ENCODE data around the gene SRGAP1.
"Not testable (repeated sequence)": the region's sequence is repeated elsewhere in the genome, so short reads cannot be mapped to it uniquely, and the experiment has no call there.

The SRGAP1 gene

DNA sequence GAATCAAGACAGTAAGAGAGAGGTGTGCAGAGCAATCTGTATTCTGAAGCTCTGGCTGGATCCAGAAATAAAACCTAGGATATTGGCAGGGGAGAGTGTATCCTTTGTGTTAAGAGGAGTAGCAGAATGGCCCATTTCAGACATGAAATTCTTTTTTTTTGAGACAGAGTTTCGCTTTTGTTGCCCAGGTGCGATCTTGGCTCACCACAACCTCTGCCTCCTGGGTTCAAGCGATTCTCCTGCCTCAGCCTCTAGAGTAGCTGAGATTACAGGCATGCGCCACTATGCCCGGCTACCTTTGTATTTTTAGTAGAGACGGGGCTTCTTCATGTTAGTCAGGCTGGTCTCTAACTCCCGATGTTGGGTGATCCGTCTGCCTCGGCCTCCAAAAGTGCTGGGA, 6.1 kb upstream of the SRGAP1 start:
- DNase-seq = no peak

GRCh38 chr12:63841011-63841410, 3.5 kb upstream of the SRGAP1 start:
- DNase-seq = no peak

- DNase-seq = no peak
Measured at GRCh38 chr12:63841571-63841970, 2.9 kb upstream of the SRGAP1 start.

GRCh38 chr12:63842750-63843149, 1.8 kb upstream of the SRGAP1 start:
- not testable (repeated sequence) for DNase-seq

- DNase-seq = no peak
Measured at GRCh38 chr12:63843254-63843720, 1.2 kb upstream of the SRGAP1 start.

DNA sequence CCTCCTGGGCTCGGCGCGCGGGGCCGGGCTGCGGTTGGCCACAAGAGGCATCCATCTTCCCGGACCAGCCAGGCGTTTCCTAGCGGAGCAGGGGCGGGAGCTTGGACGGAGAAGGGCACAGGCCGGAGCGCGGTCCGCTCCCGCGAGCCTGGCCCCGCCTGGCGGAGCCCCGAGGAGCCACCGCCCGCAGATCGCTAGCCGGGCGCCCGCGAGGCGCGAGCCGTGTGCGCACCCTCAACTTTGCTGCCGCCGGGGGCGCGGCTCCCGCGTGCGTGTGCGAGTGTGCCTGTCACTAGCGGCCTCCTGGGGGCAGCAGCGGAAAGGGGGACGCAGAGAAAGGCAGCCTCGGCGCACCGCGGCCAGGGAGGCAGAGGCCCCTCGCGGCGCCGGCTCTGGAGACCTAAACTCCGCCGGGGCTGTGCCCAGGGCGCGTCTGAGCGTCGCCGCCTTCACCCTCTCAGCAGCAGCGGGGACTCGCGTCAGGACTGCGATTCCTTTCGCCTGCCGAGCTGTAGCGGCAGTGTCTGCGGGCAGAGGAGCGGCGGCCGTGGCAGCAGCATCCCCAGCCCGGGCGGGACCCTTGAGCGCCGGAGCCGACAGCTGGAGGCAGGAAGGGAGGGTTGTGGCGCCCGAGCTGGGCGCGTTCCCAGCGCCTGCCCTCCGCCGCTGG, 644 bp upstream of the SRGAP1 start:
- peak; percentile 94 for DNase-seq

DNA sequence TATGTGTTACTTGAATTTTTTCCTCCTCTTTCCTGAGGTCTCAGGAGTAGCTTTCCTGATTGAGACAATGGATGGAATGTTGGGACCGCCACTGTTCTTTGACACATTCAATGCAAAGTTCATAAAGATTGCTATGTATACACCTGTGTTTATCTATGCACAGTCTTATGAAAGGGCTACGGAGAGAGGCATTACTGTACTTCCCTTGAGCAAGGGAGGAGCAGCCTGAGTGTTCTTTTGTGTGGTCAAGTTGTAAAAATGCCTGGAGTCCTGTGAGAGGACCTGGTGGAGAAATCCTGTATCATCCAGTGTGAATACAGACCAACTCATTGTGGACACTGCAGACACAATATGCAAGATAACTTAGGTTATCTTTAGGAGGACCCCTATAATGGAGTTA, 1.2 kb downstream of the SRGAP1 start:
- peak; percentile 45 for DNase-seq

GRCh38 chr12:63846238-63846967, 1.9 kb downstream of the SRGAP1 start:
- DNase-seq = peak; percentile 32

GRCh38 chr12:63848450-63848849, 4.0 kb downstream of the SRGAP1 start:
- DNase-seq = no peak

GRCh38 chr12:63849106-63849620, 4.7 kb downstream of the SRGAP1 start:
- DNase-seq = no peak

DNA sequence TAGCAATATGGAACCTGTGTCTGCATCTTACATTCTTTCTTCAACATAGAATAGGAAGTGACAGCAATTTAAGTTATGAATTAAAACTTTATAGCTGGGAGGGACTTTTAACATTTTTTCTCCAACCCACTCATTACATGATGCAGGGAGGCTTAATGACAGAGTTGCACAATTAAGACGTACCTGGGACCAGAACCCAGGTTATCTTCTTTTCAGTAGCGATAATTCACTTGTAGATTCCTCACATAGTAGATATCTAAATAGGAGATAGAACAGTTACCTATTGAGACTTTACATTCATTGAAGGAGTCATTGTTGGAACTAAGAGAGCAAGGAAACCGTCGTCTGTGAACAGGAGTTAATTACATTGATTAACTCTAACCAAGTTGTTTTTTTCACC, 5.1 kb downstream of the SRGAP1 start:
- no peak for DNase-seq

- no peak for DNase-seq
Measured at GRCh38 chr12:63853978-63854377, 9.5 kb downstream of the SRGAP1 start.

GRCh38 chr12:63855299-63855698, 10.8 kb downstream of the SRGAP1 start:
- DNase-seq = no peak

DNA sequence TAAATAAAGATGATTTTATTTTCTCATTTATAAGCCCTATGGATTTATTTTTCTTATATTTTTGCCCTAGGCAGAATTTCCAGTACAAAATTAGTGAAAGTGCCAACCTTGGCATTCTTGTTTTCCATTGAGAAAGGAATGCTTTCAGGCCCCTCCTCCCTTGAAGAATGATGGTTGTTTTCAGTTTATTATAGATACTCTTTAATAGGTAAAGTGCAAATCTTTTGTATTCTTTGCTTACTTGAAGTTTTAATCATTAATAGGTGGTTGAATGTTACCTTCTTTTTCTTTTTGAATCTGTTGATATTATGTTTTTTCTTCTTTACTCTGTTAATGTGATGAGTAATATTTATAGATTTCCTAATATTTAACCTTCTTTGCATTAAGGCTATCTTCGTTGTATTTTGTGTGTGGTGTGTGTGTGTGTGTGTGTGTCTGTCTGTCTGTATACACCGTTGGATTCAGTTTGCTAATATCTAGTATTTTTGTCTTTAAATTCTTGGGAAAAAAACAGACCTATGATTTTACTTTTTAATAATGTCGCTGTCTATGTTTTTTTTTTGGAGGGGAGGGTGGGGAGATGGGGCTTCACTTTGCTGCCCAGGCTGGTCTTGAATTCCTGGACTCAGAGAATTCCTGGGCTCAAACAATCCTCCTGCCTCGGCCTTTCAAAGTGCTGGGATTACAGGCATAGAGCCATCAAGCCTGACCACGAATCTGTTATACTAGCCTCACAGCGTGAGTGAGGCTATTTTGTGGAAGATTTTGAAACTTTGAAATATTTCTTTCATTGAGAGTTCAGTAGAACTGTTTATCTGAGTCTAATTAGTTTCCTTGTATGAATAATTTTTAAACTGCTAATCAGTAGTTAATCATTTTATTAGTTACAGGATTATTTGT, 13.5 kb downstream of the SRGAP1 start:
- DNase-seq = peak; percentile 70

DNA sequence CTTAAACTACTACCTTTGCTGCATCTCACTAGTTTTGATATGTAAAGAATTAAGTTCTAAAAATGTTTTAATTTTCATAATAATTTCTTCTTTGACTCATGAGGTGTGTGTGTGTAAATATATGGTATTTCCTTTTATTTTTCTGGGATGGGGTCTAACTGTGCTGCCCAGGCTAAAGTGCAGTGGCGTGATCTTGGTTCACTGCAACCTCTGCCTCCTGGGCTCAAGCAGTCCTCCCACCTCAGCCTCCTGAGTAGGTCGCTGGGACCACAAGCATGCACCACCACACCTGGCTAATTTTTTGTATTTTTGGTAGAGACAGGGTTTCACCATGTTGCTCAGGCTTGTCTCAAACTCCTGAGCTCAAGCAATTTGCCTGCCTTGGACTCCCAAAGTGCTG, 15.4 kb downstream of the SRGAP1 start:
- DNase-seq = not testable (repeated sequence)

GRCh38 chr12:63862187-63862968, 17.9 kb downstream of the SRGAP1 start:
- DNase-seq = peak; percentile 73

- no peak for DNase-seq
Measured at GRCh38 chr12:63862969-63863230, 18.4 kb downstream of the SRGAP1 start.

- peak; percentile 33 for DNase-seq
Measured at GRCh38 chr12:63863658-63864453, 19.4 kb downstream of the SRGAP1 start.

DNA sequence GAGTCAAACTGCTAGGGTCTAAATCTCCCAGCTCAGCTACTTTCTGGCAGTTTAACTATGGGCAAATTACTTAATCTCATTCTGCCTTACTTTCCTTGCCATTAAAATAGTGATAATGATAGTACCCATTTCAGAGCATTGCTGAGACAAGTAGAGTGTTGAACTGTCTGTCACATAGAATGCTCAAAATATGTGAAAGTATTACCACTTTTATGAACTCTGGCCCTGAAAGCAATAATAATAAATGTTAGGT, 19.9 kb downstream of the SRGAP1 start:
- DNase-seq = no peak

- DNase-seq = no peak
Measured at GRCh38 chr12:63865448-63865847, 20.9 kb downstream of the SRGAP1 start.

GRCh38 chr12:63867053-63867452, 22.6 kb downstream of the SRGAP1 start:
- no peak for DNase-seq

DNA sequence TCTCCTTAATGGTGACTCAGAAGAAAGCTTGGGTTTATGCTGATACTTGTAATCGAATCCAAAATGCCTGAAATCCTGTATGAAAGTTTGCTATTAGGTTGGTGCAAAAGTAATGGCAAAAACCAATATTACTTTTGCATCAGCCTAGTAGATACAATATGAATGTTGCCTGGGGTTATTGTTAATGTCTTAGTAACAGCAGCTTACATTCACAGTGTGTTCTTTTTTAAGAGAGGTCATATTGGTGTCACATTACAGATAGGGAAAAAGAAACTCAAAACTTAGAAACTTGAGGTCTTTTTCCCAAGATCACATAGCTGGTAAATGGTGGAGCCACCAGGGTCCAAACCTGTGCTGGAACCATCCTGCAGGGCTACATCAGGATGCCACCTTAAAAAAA, 25.2 kb downstream of the SRGAP1 start:
- no peak for DNase-seq

Measured in fibroblast of skin of right biceps (primary cell).